Measurements from ENCODE around the gene KRT34. TPM values are rescaled to one million over a fixed set of nuclear protein-coding genes. Genes with fewer than 3 reads are reported as not detected.

The KRT34 gene
- total RNA-seq, 1 donor from 2014 or later, result not detected

DNA sequence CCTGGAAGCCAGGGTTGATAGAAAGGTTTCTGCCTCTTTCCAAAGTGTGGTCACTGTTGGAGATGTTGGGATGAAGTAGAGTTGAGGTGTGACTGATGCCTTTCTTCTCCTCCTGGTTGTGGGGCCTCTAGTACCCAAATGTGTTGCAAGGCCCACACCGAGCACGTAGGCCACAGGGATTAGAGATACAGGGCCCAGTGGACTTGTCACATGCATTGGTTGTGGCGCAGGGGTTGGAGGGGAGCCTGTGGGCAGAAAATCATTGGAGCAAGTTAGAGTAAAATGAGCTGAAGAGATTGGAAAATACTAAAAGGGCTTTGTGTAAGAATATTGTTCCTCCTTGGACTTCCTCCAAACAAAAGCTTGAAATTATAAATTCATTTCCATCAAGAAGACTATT, 36.1 kb downstream of the KRT34 start:
- H3K4me3 Mint-ChIP-seq (ENCODE audit: unreplicated experiment), result no peak overlapping the region
- peaks cover 2% of the 10 kb centered on the region for H3K27me3 Mint-ChIP-seq (ENCODE audit: unreplicated experiment)

DNA sequence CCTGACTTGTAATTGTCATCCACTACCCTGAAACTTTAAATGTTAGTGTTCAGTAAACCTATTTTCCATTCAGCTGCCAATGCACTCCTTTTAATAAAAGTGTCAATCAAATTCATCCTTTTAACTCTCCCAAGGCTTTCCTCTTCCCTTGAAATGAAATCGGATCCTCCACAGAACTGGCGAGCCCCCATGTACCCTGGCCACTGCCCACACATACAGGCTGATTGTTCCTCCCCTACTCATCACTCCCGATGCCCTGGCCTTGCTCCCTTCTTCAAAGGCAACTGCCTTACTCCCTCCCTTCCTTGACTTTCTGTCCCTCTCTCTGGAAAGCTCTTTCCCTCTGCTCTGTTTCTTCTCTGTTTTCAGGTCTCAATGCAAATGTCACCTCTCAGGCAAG, 39.1 kb downstream of the KRT34 start:
- TF ChIP-seq, protein P1, sequence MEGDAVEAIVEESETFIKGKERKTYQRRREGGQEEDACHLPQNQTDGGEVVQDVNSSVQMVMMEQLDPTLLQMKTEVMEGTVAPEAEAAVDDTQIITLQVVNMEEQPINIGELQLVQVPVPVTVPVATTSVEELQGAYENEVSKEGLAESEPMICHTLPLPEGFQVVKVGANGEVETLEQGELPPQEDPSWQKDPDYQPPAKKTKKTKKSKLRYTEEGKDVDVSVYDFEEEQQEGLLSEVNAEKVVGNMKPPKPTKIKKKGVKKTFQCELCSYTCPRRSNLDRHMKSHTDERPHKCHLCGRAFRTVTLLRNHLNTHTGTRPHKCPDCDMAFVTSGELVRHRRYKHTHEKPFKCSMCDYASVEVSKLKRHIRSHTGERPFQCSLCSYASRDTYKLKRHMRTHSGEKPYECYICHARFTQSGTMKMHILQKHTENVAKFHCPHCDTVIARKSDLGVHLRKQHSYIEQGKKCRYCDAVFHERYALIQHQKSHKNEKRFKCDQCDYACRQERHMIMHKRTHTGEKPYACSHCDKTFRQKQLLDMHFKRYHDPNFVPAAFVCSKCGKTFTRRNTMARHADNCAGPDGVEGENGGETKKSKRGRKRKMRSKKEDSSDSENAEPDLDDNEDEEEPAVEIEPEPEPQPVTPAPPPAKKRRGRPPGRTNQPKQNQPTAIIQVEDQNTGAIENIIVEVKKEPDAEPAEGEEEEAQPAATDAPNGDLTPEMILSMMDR (IDR thresholded peaks at IDR 0.05), result no peak
- Mint-ChIP-seq H3K4me1 (ENCODE audit: unreplicated experiment) (no peaks in the 10 kb centered on the region), H3K36me3 (ENCODE audit: unreplicated experiment) (peaks cover 4% of the 10 kb centered on the region), H3K9me3 (ENCODE audit: unreplicated experiment) (peaks cover 19% of the 10 kb centered on the region), H3K27me3 (ENCODE audit: unreplicated experiment) (peaks cover 2% of the 10 kb centered on the region), H3K27ac (ENCODE audit: unreplicated experiment) (no peak overlapping the region), H3K4me3 (ENCODE audit: unreplicated experiment) (no peak overlapping the region)
- DNase-seq (ENCODE audit: extremely low spot score, unreplicated experiment), result peak; percentile 25

More for the DNA sequence above, 36.1 kb downstream of the KRT34 start:
- peak; percentile 62 for DNase-seq (ENCODE audit: extremely low spot score, unreplicated experiment)
- H3K27ac Mint-ChIP-seq (ENCODE audit: unreplicated experiment), result no peak overlapping the region
- H3K9me3 Mint-ChIP-seq (ENCODE audit: unreplicated experiment), result peaks cover 19% of the 10 kb centered on the region
- TF ChIP-seq, protein P1 (IDR thresholded peaks at IDR 0.05), result no peak
- no peaks in the 10 kb centered on the region for H3K4me1 Mint-ChIP-seq (ENCODE audit: unreplicated experiment)
- peaks cover 4% of the 10 kb centered on the region for H3K36me3 Mint-ChIP-seq (ENCODE audit: unreplicated experiment)

DNA sequence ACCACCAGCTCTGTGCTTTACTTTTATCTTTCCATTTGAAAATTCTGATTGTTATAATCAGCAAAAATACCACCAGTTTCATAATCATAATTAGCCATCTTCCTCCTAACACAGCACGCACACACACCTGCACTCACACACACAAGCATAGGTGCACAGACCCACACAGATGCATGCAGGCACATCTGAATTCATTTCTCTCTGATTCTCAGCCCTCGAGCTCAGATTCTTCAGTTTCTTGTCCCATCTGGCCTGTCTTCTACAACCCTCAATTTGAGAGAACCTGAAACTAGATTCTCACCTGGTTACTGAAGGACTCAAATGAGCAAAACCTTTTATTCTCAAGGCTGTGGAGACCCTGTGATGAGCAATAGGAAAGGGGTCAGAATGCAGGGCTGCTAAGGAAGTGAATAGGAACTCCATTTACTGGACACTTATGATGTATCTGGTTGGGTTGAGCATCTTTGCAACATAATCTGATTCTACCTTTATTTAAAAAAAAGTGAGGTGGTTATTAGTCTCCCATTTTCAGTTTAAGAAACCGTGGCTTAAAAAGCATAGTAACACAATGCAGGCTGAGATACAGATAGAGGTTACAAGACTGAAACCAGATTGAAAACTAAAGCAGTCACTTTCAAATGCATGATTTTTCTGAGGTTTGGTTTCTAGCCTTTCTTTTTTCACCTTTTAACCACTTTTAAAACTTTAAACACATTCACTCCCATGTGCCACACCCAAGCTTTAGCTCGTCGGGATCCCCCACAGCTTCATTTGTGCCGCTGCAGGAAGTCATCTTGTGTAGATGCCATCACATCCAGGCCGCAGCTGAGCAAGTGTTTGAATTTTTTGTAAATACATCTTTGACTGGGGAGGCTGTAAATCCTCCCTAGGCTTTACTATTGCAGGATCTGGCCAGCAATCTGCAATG, 40.9 kb downstream of the KRT34 start:
- DNase-seq (ENCODE audit: extremely low spot score, unreplicated experiment), result no peak
- H3K9me3 Mint-ChIP-seq (ENCODE audit: unreplicated experiment), result peaks cover 19% of the 10 kb centered on the region
- H3K27ac Mint-ChIP-seq (ENCODE audit: unreplicated experiment), result no peak overlapping the region
- peaks cover 4% of the 10 kb centered on the region for H3K36me3 Mint-ChIP-seq (ENCODE audit: unreplicated experiment)
- H3K4me3 Mint-ChIP-seq (ENCODE audit: unreplicated experiment), result no peak overlapping the region
- TF ChIP-seq, protein P1 (IDR thresholded peaks at IDR 0.05), result no peak
- H3K4me1 Mint-ChIP-seq (ENCODE audit: unreplicated experiment), result no peaks in the 10 kb centered on the region
- peaks cover 2% of the 10 kb centered on the region for H3K27me3 Mint-ChIP-seq (ENCODE audit: unreplicated experiment)

DNA sequence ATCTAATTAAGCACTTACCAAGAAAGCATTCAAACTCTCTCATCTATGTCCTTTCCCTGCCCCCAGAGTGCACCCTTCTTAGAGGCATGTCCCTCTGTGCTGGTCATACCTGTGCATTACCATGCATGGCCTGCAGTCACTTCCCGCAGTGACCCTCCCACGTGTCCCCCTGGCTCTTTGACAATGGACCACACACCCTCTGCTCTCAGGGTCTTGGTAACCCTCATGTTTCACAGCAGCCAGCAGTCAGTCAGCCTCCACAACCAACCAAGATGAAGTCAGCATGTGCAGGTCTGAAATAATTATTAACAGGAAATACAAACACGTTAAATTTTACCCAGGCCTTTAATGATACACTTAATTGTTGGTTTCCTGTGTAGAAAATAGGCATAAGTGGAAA, 41.6 kb downstream of the KRT34 start:
- Mint-ChIP-seq H3K27ac (ENCODE audit: unreplicated experiment) (no peak overlapping the region), H3K4me3 (ENCODE audit: unreplicated experiment) (no peak overlapping the region), H3K36me3 (ENCODE audit: unreplicated experiment) (peaks cover 4% of the 10 kb centered on the region), H3K9me3 (ENCODE audit: unreplicated experiment) (peaks cover 19% of the 10 kb centered on the region), H3K27me3 (ENCODE audit: unreplicated experiment) (peaks cover 5% of the 10 kb centered on the region), H3K4me1 (ENCODE audit: unreplicated experiment) (no peaks in the 10 kb centered on the region)
- peak; percentile 23 for DNase-seq (ENCODE audit: extremely low spot score, unreplicated experiment)
- TF ChIP-seq, protein P1 (IDR thresholded peaks at IDR 0.05), result no peak

DNA sequence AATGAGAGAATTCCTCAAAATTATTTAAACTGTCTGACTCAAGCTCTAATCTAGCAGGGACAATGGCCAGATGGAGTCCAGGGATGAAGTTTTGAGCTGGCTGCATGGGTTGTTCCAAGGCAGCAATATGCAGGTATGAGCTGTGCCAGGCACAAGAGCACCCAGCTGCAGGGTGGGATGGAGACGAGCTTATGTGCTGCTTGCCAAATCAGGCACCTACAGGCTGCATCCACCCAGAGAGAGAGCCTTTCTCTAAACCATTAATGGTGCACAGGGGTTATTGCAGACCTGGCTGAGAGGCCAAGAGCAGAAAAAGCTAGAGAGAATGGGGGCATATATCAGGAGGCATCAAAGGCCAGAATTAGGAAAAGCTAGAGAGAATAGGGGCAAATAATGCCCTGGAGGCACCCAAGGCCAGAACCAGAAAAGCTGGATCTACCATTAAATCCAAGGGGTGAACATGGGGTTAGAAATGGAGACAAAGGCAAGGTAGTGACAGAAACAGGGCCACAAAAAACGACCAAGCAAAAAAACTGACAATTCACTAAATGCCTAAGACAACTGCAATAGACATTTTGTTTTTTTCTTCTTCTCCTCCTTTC, 42.4 kb downstream of the KRT34 start:
- TF ChIP-seq, protein P1 (IDR thresholded peaks at IDR 0.05), result no peak
- Mint-ChIP-seq H3K27me3 (ENCODE audit: unreplicated experiment) (peaks cover 5% of the 10 kb centered on the region), H3K9me3 (ENCODE audit: unreplicated experiment) (peaks cover 19% of the 10 kb centered on the region), H3K27ac (ENCODE audit: unreplicated experiment) (no peak overlapping the region), H3K4me3 (ENCODE audit: unreplicated experiment) (no peak overlapping the region), H3K36me3 (ENCODE audit: unreplicated experiment) (peaks cover 4% of the 10 kb centered on the region), H3K4me1 (ENCODE audit: unreplicated experiment) (no peaks in the 10 kb centered on the region)
- peak; percentile 53 for DNase-seq (ENCODE audit: extremely low spot score, unreplicated experiment)

All from osteocyte (in vitro differentiated cells).